ENCODE results near the gene GABRG3. TPM values are rescaled to one million over a fixed set of nuclear protein-coding genes. Genes with fewer than 3 reads are reported as not detected.

The GABRG3 gene
- total and polyA plus RNA-seq, 2 donors from 2014 or later = not detected

GRCh38 chr15:27514526-27514925 lies 543.5 kb downstream of the GABRG3 start:
- H3K4me1 ChIP-seq (ENCODE audit: control insufficient read depth in 2 of 3, insufficient read depth in 2 of 3, low read depth in 1 of 3, low read length in 3 of 3) = no peaks in the 10 kb centered on the region
- H3K9ac ChIP-seq (ENCODE audit: low read length in 3 of 3) = no peak overlapping the region
- DNase-seq (no peak), FAIRE-seq (no peak)
- H3K27ac ChIP-seq (ENCODE audit: low read depth in 2 of 2, low read length in 2 of 2) = no peak overlapping the region
- no peaks in the 10 kb centered on the region for H3K9me3 ChIP-seq (ENCODE audit: control insufficient read depth in 2 of 3, insufficient read depth in 1 of 3, low read length in 3 of 3)
- intact Hi-C loops (cut with DNase I) = no loop called here
- no peak overlapping the region for H3K4me3 ChIP-seq (ENCODE audit: low read length in 3 of 3)
- TF ChIP-seq CTCF (IDR thresholded peaks at IDR 0.05; ENCODE audit: borderline replicate concordance, extremely low read depth, insufficient read depth) = no peak
- H3K27me3 ChIP-seq (ENCODE audit: control insufficient read depth, insufficient read depth, low read length) = no peaks in the 10 kb centered on the region
- no peaks in the 10 kb centered on the region for H3K36me3 ChIP-seq (ENCODE audit: control insufficient read depth in 2 of 3, insufficient read depth in 3 of 3, low read length in 3 of 3)

DNA sequence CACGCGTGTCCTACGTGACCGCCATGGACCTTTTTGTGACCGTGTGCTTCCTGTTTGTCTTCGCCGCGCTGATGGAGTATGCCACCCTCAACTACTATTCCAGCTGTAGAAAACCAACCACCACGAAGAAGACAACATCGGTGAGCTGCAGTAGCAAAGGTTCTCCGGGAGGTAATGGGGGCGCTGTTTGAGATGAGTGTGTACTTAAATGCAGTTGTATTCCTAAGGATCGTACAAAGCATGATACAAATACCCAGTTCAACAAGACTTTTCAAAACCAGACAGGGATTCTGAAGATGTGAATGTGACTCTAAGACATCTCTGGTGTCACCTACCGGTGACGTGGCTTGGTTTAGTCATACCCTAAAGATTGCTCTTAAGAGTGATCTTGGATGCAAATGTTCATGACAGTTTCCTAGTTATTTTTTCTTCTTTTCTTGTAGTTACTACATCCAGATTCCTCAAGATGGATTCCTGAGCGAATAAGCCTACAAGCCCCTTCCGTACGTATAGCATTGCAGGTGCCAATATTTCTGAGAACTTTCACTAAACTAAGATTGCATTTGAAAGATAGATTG lies 556.6 kb downstream of the GABRG3 start:
- H3K4me1 ChIP-seq (ENCODE audit: control insufficient read depth in 2 of 3, insufficient read depth in 2 of 3, low read depth in 1 of 3, low read length in 3 of 3) = no peaks in the 10 kb centered on the region
- no peaks in the 10 kb centered on the region for H3K36me3 ChIP-seq (ENCODE audit: control insufficient read depth in 2 of 3, insufficient read depth in 3 of 3, low read length in 3 of 3)
- DNase-seq (no peak), FAIRE-seq (no peak)
- H3K27me3 ChIP-seq (ENCODE audit: control insufficient read depth, insufficient read depth, low read length) = no peaks in the 10 kb centered on the region
- H3K9ac ChIP-seq (ENCODE audit: low read length in 3 of 3) = no peak overlapping the region
- TF ChIP-seq CTCF (IDR thresholded peaks at IDR 0.05; ENCODE audit: borderline replicate concordance, extremely low read depth, insufficient read depth) = no peak
- intact Hi-C loops (cut with DNase I) = no loop called here
- H3K27ac ChIP-seq (ENCODE audit: low read depth in 2 of 2, low read length in 2 of 2) = no peak overlapping the region
- H3K9me3 ChIP-seq (ENCODE audit: control insufficient read depth in 2 of 3, insufficient read depth in 1 of 3, low read length in 3 of 3) = peaks cover 0 to 3% (median 2%) of the 10 kb centered on the region in 3 donors
- H3K4me3 ChIP-seq (ENCODE audit: low read length in 3 of 3) = no peak overlapping the region

DNA sequence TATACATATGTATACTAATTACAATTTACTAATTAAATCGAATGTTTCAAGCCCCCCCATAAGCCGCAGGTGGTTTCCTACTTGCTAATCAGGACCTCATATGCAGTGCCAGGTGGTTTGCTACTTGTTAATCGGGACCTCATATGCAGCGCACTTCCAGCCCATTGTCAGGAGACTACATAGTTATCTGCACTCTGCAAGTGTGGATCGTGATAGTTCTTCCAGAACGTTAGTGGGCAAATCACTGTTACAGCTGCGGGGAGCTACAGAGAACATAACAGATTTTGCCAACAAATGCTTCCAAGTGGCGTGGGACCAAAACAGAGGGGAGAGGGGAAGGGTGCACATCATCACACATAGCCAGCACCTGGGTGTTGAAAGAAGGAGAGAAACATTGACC lies 558.4 kb downstream of the GABRG3 start:
- Histone ChIP-seq H3K4me1 (ENCODE audit: control insufficient read depth in 2 of 3, insufficient read depth in 2 of 3, low read depth in 1 of 3, low read length in 3 of 3) (no peaks in the 10 kb centered on the region), H3K9ac (ENCODE audit: low read length in 3 of 3) (no peak overlapping the region), H3K9me3 (ENCODE audit: control insufficient read depth in 2 of 3, insufficient read depth in 1 of 3, low read length in 3 of 3) (no peaks in the 10 kb centered on the region), H3K27ac (ENCODE audit: low read depth in 2 of 2, low read length in 2 of 2) (no peak overlapping the region), H3K4me3 (ENCODE audit: low read length in 3 of 3) (no peak overlapping the region), H3K36me3 (ENCODE audit: control insufficient read depth in 2 of 3, insufficient read depth in 3 of 3, low read length in 3 of 3) (no peaks in the 10 kb centered on the region), H3K27me3 (ENCODE audit: control insufficient read depth, insufficient read depth, low read length) (no peaks in the 10 kb centered on the region)
- intact Hi-C loops (cut with DNase I) = no loop called here
- no peak for FAIRE-seq
- no peak for DNase-seq
- no peak for TF ChIP-seq CTCF (IDR thresholded peaks at IDR 0.05; ENCODE audit: borderline replicate concordance, extremely low read depth, insufficient read depth)

DNA sequence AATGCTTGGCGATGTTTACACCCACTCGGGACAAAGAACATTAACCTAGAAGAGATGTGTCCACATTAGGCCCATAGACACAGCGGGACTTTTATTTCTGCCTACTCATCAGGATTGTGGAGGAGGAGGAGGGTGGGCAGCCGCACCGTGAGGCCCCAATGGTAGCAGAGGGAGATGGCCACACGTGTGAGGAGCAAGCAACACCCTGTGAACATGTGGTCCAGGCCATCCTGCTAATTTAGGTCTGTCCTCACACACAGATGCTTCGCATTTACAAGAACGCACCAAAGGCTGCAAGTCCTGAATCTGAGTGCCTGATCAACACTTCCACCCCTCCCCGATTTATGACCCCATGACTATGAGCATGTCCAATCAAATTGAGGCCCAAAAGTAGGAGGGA lies 560.0 kb downstream of the GABRG3 start:
- Histone ChIP-seq H3K4me3 (ENCODE audit: low read length in 3 of 3) (no peak overlapping the region), H3K36me3 (ENCODE audit: control insufficient read depth in 2 of 3, insufficient read depth in 3 of 3, low read length in 3 of 3) (no peaks in the 10 kb centered on the region), H3K27ac (ENCODE audit: low read depth in 2 of 2, low read length in 2 of 2) (no peak overlapping the region), H3K9me3 (ENCODE audit: control insufficient read depth in 2 of 3, insufficient read depth in 1 of 3, low read length in 3 of 3) (no peaks in the 10 kb centered on the region), H3K27me3 (ENCODE audit: control insufficient read depth, insufficient read depth, low read length) (no peaks in the 10 kb centered on the region), H3K9ac (ENCODE audit: low read length in 3 of 3) (no peak overlapping the region), H3K4me1 (ENCODE audit: control insufficient read depth in 2 of 3, insufficient read depth in 2 of 3, low read depth in 1 of 3, low read length in 3 of 3) (no peaks in the 10 kb centered on the region)
- FAIRE-seq = no peak
- intact Hi-C loops (cut with DNase I) = no loop called here
- TF ChIP-seq CTCF (IDR thresholded peaks at IDR 0.05; ENCODE audit: borderline replicate concordance, extremely low read depth, insufficient read depth) = no peak
- no peak for DNase-seq
